IMR-90 (cell line): ENCODE results near the gene NABP1. TPM values are rescaled to one million over a fixed set of nuclear protein-coding genes. Genes with fewer than 3 reads are reported as not detected.
A peak's percentile ranks its signal among the peaks of the same experiment; 100 is the strongest.

Experiments
- ATAC-seq: fragments of 200-7000 bp; cut with Tn5 transposase; 2 replicates; pipeline ENCODE4 v1.9.1; 2020; ENCODE audit warnings: low read depth, mild to moderate bottlenecking, moderate library complexity
- BruUV-seq: library from RNA; stranded (reverse); fragments of 400-500 nt; replicated peaks from 2 replicates; lab custom pipeline; 2021; lab: Mats Ljungman, UMichigan
- CTCF ChIA-PET: fragments of 300-600 bp; formaldehyde crosslinking; extraction: SDS; loops from one replicate; lab custom pipeline; 2021; ENCODE audit warnings: antibody characterized with exemption; lab: Yijun Ruan, JAX
- POLR2A ChIA-PET: fragments of 300-600 bp; sonication (Branson Sonifier 250); formaldehyde crosslinking; loops from one replicate; lab custom pipeline; 2022; ENCODE audit warnings: antibody characterized with exemption; ENCODE audit not compliant: unreplicated experiment; lab: Charles Lee
- DNase-seq: peaks from one replicate; pipeline ENCODE4 v3.0.0; 2013
- H2AFZ ChIP-seq: replicated peaks from 2 replicates; pipeline ENCODE3; 2013; ENCODE audit warnings: low read length, mild to moderate bottlenecking; ENCODE audit not compliant: poor library complexity
- H2AK5ac ChIP-seq: 2 replicates; pipeline ENCODE4 v1.6.1; 2013; ENCODE audit warnings: low read depth, low read length, inconsistent platforms
- H2AK9ac ChIP-seq: replicated peaks from 2 replicates; pipeline ENCODE3; 2013; ENCODE audit warnings: mild to moderate bottlenecking, low read depth, low read length, moderate library complexity; ENCODE audit not compliant: poor library complexity
- H2BK120ac ChIP-seq: 2 replicates; pipeline ENCODE4 v1.6.1; 2013; ENCODE audit warnings: low read depth, low read length, inconsistent platforms
- H2BK15ac ChIP-seq: 3 replicates; pipeline ENCODE4 v1.6.1; 2013; ENCODE audit warnings: low read depth, low read length, inconsistent platforms
- H2BK20ac ChIP-seq: 2 replicates; pipeline ENCODE4 v1.6.1; 2013; ENCODE audit warnings: low read depth, mild to moderate bottlenecking, inconsistent platforms, low read length, moderate library complexity
- H2BK5ac ChIP-seq: 2 replicates; pipeline ENCODE4 v1.6.1; 2013; ENCODE audit warnings: mild to moderate bottlenecking, low read depth, low read length, inconsistent platforms; ENCODE audit not compliant: poor library complexity, severe bottlenecking
- H3K14ac ChIP-seq: replicated peaks from 2 replicates; pipeline ENCODE4 v1.6.1; 2013; ENCODE audit warnings: low read depth, low read length, inconsistent platforms
- H3K18ac ChIP-seq: 2 replicates; pipeline ENCODE4 v1.6.1; 2013; ENCODE audit warnings: low read depth, low read length, control low read depth
- H3K23ac ChIP-seq: 2 replicates; pipeline ENCODE4 v1.6.1; 2013; ENCODE audit warnings: low read depth, low read length, inconsistent platforms
- H3K27ac ChIP-seq: 2 replicates; pipeline ENCODE4 v1.5.1; 2013; ENCODE audit warnings: mild to moderate bottlenecking, control low read depth, low read length; ENCODE audit not compliant: insufficient read depth
- H3K27me3 ChIP-seq: 2 replicates; pipeline ENCODE4 v1.6.1; 2013; ENCODE audit warnings: low read length; ENCODE audit not compliant: control insufficient read depth, insufficient read depth
- H3K36me3 ChIP-seq: 2 replicates; pipeline ENCODE4 v1.6.1; 2013; ENCODE audit warnings: low read length, mixed read lengths; ENCODE audit not compliant: control insufficient read depth, insufficient read depth
- H3K4ac ChIP-seq: 2 replicates; pipeline ENCODE4 v1.6.1; 2013; ENCODE audit warnings: low read depth, low read length, inconsistent platforms
- H3K4me1 ChIP-seq: 2 replicates; pipeline ENCODE4 v1.6.1; 2013; ENCODE audit warnings: low read length, mixed read lengths; ENCODE audit not compliant: control insufficient read depth, insufficient read depth
- H3K4me2 ChIP-seq: 2 replicates; pipeline ENCODE4 v1.6.1; 2013; ENCODE audit warnings: low read depth, mild to moderate bottlenecking, control low read depth, low read length, moderate library complexity
- H3K4me3 ChIP-seq: 2 replicates; pipeline ENCODE4 v1.5.1; 2013; ENCODE audit warnings: low read depth, mild to moderate bottlenecking, control low read depth, low read length, moderate library complexity; ENCODE audit not compliant: insufficient read depth
- H3K56ac ChIP-seq: 2 replicates; pipeline ENCODE4 v1.6.1; 2013; ENCODE audit warnings: low read length, inconsistent platforms; ENCODE audit not compliant: insufficient read depth; ENCODE audit errors: extremely low read depth
- H3K79me1 ChIP-seq, 2 experiments: 2 replicates each; pipeline ENCODE4 v1.6.1; 2013; ENCODE audit warnings: low read length in 2 of 2, inconsistent platforms in 1 of 2, low read depth in 1 of 2
- H3K9ac ChIP-seq: 2 replicates; pipeline ENCODE4 v1.6.1; 2013; ENCODE audit warnings: low read depth, low read length, control low read depth
- H3K9me1 ChIP-seq: 2 replicates; pipeline ENCODE4 v1.6.1; 2013; ENCODE audit warnings: low read length, inconsistent platforms; ENCODE audit not compliant: insufficient read depth
- H3K9me3 ChIP-seq: 2 replicates; pipeline ENCODE4 v1.6.1; 2013; ENCODE audit warnings: low read length; ENCODE audit not compliant: control insufficient read depth, insufficient read depth
- H4K20me1 ChIP-seq: 2 replicates; pipeline ENCODE4 v1.6.1; 2013; ENCODE audit warnings: low read length, inconsistent platforms; ENCODE audit not compliant: insufficient read depth
- H4K5ac ChIP-seq: 2 replicates; pipeline ENCODE4 v1.6.1; 2013; ENCODE audit warnings: mild to moderate bottlenecking, low read depth, low read length, control low read depth
- H4K8ac ChIP-seq, 2 experiments: 2 replicates each; pipeline ENCODE4 v1.6.1; 2013; ENCODE audit warnings: low read depth in 2 of 2, low read length in 2 of 2, control low read depth in 1 of 2, inconsistent platforms in 1 of 2
- H4K91ac ChIP-seq: 2 replicates; pipeline ENCODE4 v1.6.1; 2013; ENCODE audit warnings: low read depth, low read length, inconsistent platforms; ENCODE audit not compliant: insufficient read depth
- BHLHE40 ChIP-seq: fragments of 150-350 bp; IDR thresholded peaks from 2 replicates; pipeline ENCODE4 v1.6.1; 2016; ENCODE audit warnings: mild to moderate bottlenecking, low read depth, low read length
- CEBPB ChIP-seq: IDR thresholded peaks from 2 replicates; pipeline ENCODE4 v1.6.1; 2012; ENCODE audit warnings: low read depth, low read length, improper control_type of control experiment
- CHD1 ChIP-seq: IDR thresholded peaks from 2 replicates; pipeline ENCODE4 v1.6.1; 2012; ENCODE audit warnings: low read depth, low read length, improper control_type of control experiment
- CTCF ChIP-seq: conservative IDR thresholded peaks from 2 replicates; pipeline ENCODE4 v1.5.1; 2012; ENCODE audit warnings: mild to moderate bottlenecking, low read depth, low read length, improper control_type of control experiment
- ELK1 ChIP-seq: fragments of 150-350 bp; IDR thresholded peaks from 2 replicates; pipeline ENCODE4 v1.6.1; 2016; ENCODE audit warnings: low read depth, mild to moderate bottlenecking, low read length, moderate library complexity, borderline replicate concordance
- FOS ChIP-seq: fragments of 150-350 bp; IDR thresholded peaks from 2 replicates; pipeline ENCODE4 v1.6.1; 2016; ENCODE audit warnings: low read depth, low read length
- MAFK ChIP-seq: IDR thresholded peaks from 2 replicates; pipeline ENCODE4 v1.6.1; 2012; ENCODE audit warnings: low read depth, low read length, improper control_type of control experiment
- MAZ ChIP-seq: IDR thresholded peaks from 2 replicates; pipeline ENCODE4 v1.6.1; 2012; ENCODE audit warnings: low read depth, mild to moderate bottlenecking, low read length, improper control_type of control experiment, moderate library complexity, borderline replicate concordance
- MXI1 ChIP-seq: IDR thresholded peaks from 2 replicates; pipeline ENCODE4 v1.6.1; 2012; ENCODE audit warnings: low read depth, mild to moderate bottlenecking, low read length, moderate library complexity, borderline replicate concordance
- NFE2L2 ChIP-seq: fragments of 150-350 bp; IDR thresholded peaks from 2 replicates; pipeline ENCODE4 v1.6.1; 2016; ENCODE audit warnings: low read depth, mild to moderate bottlenecking, low read length
- POLR2A ChIP-seq: IDR thresholded peaks from 2 replicates; pipeline ENCODE4 v1.6.1; 2012; ENCODE audit warnings: mild to moderate bottlenecking, low read depth, low read length
- RAD21 ChIP-seq: IDR thresholded peaks from 2 replicates; pipeline ENCODE4 v1.6.1; 2012; ENCODE audit warnings: low read length, improper control_type of control experiment
- RCOR1 ChIP-seq: IDR thresholded peaks from 2 replicates; pipeline ENCODE4 v1.6.1; 2012; ENCODE audit warnings: mild to moderate bottlenecking, low read length, improper control_type of control experiment; ENCODE audit not compliant: insufficient replicate concordance
- RFX5 ChIP-seq: IDR thresholded peaks from 2 replicates; pipeline ENCODE4 v1.8.0; 2012; ENCODE audit warnings: low read depth, mild to moderate bottlenecking, low read length, moderate library complexity
- SMC3 ChIP-seq: fragments of 150-350 bp; IDR thresholded peaks from 2 replicates; pipeline ENCODE4 v1.6.1; 2016; ENCODE audit warnings: low read depth, mild to moderate bottlenecking, antibody characterized with exemption, low read length, moderate library complexity
- USF2 ChIP-seq: fragments of 150-350 bp; IDR thresholded peaks from 2 replicates; pipeline ENCODE4 v1.6.1; 2017; ENCODE audit warnings: mild to moderate bottlenecking, antibody characterized with exemption, low read length, low read depth
- WGBS, 2 experiments: methylation state at CpG; one replicate each; pipeline versions ENCODE4 v1.1.5 to v1.1.7; 2013; ENCODE audit warnings: missing lambda C conversion rate in 2 of 2; ENCODE audit not compliant: insufficient read length in 1 of 2; ENCODE audit errors: extremely low coverage in 2 of 2; 5-methylcytosine and 5-hydroxymethylcytosine counted together
- dilution Hi-C: fragments of 300-500 bp; cut with HindIII; formaldehyde crosslinking; loops from one replicate; pipeline ENCODE4 v1.14.3; 2018; ENCODE audit warnings: low sequenced_read_pairs; ENCODE audit not compliant: unreplicated experiment
- in situ Hi-C: fragments of 300-500 bp; cut with MboI; formaldehyde crosslinking; loops from 3 replicates; pipeline ENCODE4 v1.14.3; 2019; ENCODE audit warnings: low sequenced_read_pairs, inconsistent platforms, mixed read lengths
- intact Hi-C: fragments of 100-400 bp; cut with micrococcal nuclease; formaldehyde crosslinking; loops from 2 replicates; pipeline ENCODE4 v1.10.0; 2022
- polyA plus RNA-seq, 3 experiments: library from polyadenylated mRNA; depleted of rRNA; stranded (reverse); fragments of >200 nt; gene quantifications; 2 replicates each; pipeline ENCODE4 v1.2.3, GENCODE V29; 2012; ENCODE audit warnings: low replicate concordance in 1 of 3
- total RNA-seq: library from RNA; depleted of rRNA; stranded (reverse); fragments of >200 nt; gene quantifications from 2 replicates; pipeline ENCODE4 v1.2.3, GENCODE V29; 2012

Gene NABP1
- total and polyA plus RNA-seq, 2 of the 4 experiments (the other 2 are of a cell fraction): 57.7 to 73.3 TPM

GRCh38 chr2:191660575-191660974, 17.4 kb upstream of the NABP1 start:
- no CpG with 5 or more reads among the region's 1 CpG for WGBS, 2 experiments
- CTCF ChIA-PET: interaction anchor here (1.0 kb wide), 2 partner anchors 16 to 22 kb away, joined by 5 to 7 read pairs; no protein-coding TSS in a partner anchor
- Histone ChIP-seq H2BK120ac (peak overlapping the region; percentile 58), H3K18ac (peak overlapping the region; percentile 77; the same call in 1 of the 2 replicates), H4K5ac (no peak overlapping the region), H3K4me3 (no peak overlapping the region), H3K23ac (no peak overlapping the region), H2AK5ac (peak overlapping the region; percentile 58; the same call in 1 of the 2 replicates), H2BK20ac (no peak overlapping the region), H3K79me1 (peaks cover 0 to 3% of the 10 kb centered on the region in 2 experiments; a peak in 1 of 4 replicates), H3K4ac (no peak overlapping the region), H2AFZ (no peak overlapping the region), H3K14ac (0 out of 2 replicates have a peak overlapping the region, but pooled peaks have one; percentile 17), H3K27me3 (no peaks in the 10 kb centered on the region), H2BK15ac (peak overlapping the region; percentile 9; the same call in 1 of the 3 replicates), H3K9me3 (no peaks in the 10 kb centered on the region), H3K4me2 (no peak overlapping the region), H3K9me1 (peaks cover 2% of the 10 kb centered on the region; the same call in 1 of the 2 replicates), H4K8ac (peak overlapping the region in 1 of 2 experiments; percentile 36; a peak in 1 of 4 replicates), H3K56ac (no peak overlapping the region), H3K36me3 (no peaks in the 10 kb centered on the region), H2BK5ac (peak overlapping the region; percentile 11), H3K4me1 (peaks cover 14% of the 10 kb centered on the region), H2AK9ac (no peak overlapping the region), H4K91ac (no peak overlapping the region), H3K27ac (no peak overlapping the region), H4K20me1 (no peaks in the 10 kb centered on the region), H3K9ac (no peak overlapping the region)
- dilution Hi-C loops: no loop called here
- in situ Hi-C loops: no loop called here
- DNase-seq (no peak), ATAC-seq (no peak)
- intact Hi-C loops: no loop called here
- POLR2A ChIA-PET: interaction anchor here (0.7 to 1.0 kb wide), 2 partner anchors 17 to 20 kb away, joined by 6 to 14 read pairs; partner anchors contain the start of gene NABP1
- TF ChIP-seq FOS: no peak
- TF ChIP-seq RAD21: no peak
- TF ChIP-seq BHLHE40: no peak
- TF ChIP-seq USF2: no peak
- no peak for TF ChIP-seq ELK1
- TF ChIP-seq POLR2A: no peak
- no peak for TF ChIP-seq CEBPB
- TF ChIP-seq CHD1: no peak
- TF ChIP-seq MXI1: no peak
- no peak for TF ChIP-seq SMC3
- TF ChIP-seq MAFK: no peak
- no peak for TF ChIP-seq RFX5
- no peak for TF ChIP-seq RCOR1
- no peak for TF ChIP-seq CTCF
- no peak for TF ChIP-seq NFE2L2
- no peak for TF ChIP-seq MAZ
- no TSS peak for BruUV-seq
